Fibroblast of the aortic adventitia (primary cell): ENCODE data around the gene OR2A14. TPM values are rescaled to one million over a fixed set of nuclear protein-coding genes. Genes with fewer than 3 reads are reported as not detected.
"Not testable (repeated sequence)": the region's sequence is repeated elsewhere in the genome, so short reads cannot be mapped to it uniquely, and the experiment has no call there.

Experiments used
- DNase-seq: peaks from one replicate; pipeline ENCODE4 v3.0.0-alpha.2; 2010; ENCODE audit warnings: low read depth
- H3K4me3 ChIP-seq: 2 replicates; pipeline ENCODE4 v1.5.1; 2011; ENCODE audit warnings: low read depth, mild to moderate bottlenecking, control low read depth, low read length, moderate library complexity
- total RNA-seq: library from RNA; depleted of rRNA; stranded (reverse); fragments of >200 nt; gene quantifications from 2 replicates; pipeline ENCODE4 v1.2.3, GENCODE V29; 2012; ENCODE audit warnings: low replicate concordance
- TF ChIP-seq, protein P1 (sequence below): IDR thresholded peaks from 2 replicates; pipeline ENCODE4 v1.5.1; 2011; ENCODE audit warnings: mild to moderate bottlenecking, low read length, control low read depth, inconsistent platforms; ENCODE audit not compliant: insufficient read depth

Gene OR2A14
- total RNA-seq, 1 donor, result not detected

DNA sequence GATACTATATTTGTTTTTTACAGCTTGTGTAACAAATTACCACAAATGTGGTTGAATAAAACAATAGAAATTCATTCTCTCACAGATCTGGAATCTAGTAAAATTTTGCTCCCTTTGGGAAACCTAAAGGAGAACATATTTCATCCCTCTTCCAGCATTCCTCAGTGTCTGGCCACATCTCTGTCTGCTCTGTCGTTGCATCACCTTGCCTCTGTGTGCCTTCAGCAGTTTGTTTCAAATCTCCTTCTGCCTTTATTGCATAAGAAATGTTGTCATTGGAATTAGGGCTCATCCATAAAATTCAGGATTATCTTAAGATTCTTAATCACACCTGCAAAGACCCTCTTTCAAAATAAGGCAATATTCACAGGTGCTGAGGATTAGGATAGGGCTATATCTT is 14.5 kb downstream of the OR2A14 start:
- TF ChIP-seq, protein P1, sequence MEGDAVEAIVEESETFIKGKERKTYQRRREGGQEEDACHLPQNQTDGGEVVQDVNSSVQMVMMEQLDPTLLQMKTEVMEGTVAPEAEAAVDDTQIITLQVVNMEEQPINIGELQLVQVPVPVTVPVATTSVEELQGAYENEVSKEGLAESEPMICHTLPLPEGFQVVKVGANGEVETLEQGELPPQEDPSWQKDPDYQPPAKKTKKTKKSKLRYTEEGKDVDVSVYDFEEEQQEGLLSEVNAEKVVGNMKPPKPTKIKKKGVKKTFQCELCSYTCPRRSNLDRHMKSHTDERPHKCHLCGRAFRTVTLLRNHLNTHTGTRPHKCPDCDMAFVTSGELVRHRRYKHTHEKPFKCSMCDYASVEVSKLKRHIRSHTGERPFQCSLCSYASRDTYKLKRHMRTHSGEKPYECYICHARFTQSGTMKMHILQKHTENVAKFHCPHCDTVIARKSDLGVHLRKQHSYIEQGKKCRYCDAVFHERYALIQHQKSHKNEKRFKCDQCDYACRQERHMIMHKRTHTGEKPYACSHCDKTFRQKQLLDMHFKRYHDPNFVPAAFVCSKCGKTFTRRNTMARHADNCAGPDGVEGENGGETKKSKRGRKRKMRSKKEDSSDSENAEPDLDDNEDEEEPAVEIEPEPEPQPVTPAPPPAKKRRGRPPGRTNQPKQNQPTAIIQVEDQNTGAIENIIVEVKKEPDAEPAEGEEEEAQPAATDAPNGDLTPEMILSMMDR, result no peak
- no peak for DNase-seq
- no peak overlapping the region for H3K4me3 ChIP-seq

DNA sequence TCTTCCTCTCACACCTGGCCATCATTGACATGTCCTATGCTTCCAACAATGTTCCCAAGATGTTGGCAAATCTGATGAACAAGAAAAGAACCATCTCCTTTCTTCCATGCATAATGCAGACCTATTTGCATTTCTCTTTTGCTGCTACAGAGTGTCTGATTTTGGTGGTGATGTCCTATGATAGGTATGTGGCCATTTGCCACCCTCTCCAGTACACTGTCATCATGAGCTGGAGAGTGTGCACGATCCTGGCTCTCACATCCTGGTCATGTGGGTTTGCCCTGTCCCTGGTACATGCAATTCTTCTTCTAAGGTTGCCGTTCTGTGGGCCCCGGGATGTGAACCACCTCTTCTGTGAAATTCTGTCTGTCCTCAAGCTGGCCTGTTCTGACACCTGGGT is 19.2 kb downstream of the OR2A14 start:
- H3K4me3 ChIP-seq, result no peak overlapping the region
- no peak for DNase-seq
- TF ChIP-seq, protein P1, result no peak

DNA sequence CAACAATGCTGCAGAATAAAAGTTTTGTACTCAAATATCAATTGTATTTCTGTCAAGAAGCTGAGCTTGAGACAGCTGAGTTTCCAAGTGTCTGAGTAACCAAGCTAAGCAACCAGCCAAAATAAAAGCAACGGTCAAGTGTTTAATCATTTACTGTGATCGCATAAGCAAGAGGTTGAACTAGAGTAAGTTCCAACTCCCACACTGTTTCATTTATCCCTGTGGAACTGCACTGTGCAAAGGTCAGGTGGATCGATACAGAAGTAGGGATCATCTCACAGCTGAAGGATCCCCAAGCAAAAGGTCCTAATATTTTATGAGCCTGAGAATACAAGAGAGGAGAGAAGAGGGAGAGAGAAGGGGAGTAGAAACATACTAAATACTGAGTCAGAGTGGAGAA is 21.4 kb downstream of the OR2A14 start:
- no peak for DNase-seq
- TF ChIP-seq, protein P1, result no peak
- H3K4me3 ChIP-seq, result no peak overlapping the region

DNA sequence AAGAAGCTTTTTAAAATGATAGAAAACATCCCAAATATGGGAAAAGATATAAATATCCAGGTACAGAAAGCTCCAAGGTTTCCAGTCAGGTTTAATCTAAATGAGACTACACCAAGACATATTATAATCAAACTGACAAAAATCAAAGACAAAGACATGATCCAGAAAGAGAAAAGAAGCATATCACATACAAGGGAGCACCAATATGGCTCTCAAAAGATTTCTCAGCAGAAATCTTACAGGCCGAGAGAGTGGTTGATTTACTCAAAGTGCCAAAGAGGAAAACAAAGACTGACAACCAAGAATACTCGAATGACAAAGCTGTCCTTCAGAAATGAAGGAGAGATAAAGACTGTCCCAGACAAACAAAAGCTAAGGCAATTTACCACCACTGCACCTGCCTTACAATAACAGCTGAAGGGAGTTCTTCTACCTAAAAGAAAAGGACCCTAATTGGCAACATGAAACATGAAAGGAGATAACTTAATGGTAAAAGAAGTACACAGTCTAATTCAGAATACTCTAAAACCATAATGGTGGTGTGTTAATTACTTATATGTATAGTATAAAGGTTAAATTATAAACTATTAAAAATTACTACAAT is 25.4 kb downstream of the OR2A14 start:
- TF ChIP-seq, protein P1, result no peak
- H3K4me3 ChIP-seq, result no peak overlapping the region
- DNase-seq, result no peak

DNA sequence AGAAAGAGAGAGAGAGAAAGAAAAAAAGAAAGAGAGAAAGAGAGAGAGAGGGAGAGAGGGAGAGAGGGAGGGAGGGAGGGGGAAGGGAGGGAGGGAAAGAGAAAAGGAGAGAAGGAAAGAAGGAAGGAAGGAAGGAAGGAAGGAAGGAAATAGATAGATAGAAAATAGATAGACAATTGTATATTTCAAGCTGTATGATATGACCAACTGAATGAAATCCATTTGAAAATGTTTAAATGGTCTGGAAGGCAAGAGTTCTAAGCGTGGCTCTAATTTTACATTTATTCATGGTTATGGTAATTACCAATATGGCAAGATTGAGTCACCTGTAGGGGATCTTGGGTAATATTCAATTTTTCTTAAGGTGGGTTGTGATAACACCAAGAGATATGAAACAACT is 35.9 kb downstream of the OR2A14 start:
- TF ChIP-seq, protein P1, result no peak
- H3K4me3 ChIP-seq, result no peak overlapping the region
- no peak for DNase-seq

DNA sequence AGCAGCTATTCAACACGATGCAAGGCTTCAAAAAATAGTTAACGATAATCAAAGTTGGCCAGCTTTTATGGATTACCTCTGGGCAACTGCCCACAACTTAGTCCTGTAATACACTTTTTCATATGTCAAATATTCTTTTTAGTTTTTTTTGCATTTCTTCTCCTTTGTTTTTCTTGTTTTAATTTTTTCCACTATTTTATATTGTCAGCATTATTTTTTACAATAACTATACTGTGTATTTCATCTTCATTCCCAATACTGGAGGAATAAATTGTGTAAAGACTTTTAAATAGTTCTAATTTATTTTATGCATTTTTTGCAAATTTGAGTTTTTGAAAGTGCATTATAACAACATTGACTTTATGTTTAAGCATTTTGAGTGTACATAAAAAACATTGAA is 41.8 kb downstream of the OR2A14 start:
- no peak for DNase-seq
- TF ChIP-seq, protein P1, result no peak
- no peak overlapping the region for H3K4me3 ChIP-seq

DNA sequence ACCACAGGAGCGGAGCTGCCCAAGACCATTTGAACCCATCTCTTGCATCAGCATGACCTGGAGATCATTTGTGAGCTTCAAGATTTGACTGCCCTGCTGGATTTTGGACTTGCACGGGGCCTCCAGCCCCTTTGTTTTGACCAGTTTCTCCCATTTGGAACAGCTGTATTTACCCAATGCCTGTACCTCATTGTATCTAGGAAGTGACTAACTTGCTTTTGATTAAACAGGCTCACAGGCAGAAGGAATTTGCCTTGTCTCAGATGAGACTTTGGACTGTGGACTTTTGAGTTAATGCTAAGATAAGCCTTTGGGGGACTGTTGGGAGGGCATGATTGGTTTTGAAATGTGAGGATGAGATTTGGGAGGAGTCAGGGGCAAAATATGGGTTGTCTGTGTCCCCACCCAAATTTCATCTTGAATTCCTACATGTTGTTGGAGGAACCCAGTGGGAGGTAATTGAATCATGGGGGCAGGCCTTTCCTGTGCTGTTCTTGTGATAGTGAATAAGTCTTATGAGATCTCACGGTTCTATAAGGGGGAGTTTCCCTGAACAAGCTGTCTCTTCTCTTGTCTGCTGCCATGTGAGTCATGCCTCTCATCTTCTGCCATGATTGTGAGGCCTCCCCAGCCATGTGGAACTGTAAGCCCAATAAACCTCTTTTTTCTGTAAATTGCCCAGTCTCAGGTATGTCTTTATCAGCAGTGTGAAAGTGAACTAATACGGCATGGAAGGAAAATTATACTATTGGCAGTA is 48.8 kb downstream of the OR2A14 start:
- not testable (repeated sequence) for DNase-seq, H3K4me3 ChIP-seq
